GM21390 (cell line): Measurements from ENCODE around the gene TMEM117.

Source experiments
- ATAC-seq: cut with Tn5 transposase; IDR thresholded peaks from one replicate; pipeline ENCODE4 v1.9.1; 2021; ENCODE audit not compliant: unreplicated experiment

Gene TMEM117

DNA sequence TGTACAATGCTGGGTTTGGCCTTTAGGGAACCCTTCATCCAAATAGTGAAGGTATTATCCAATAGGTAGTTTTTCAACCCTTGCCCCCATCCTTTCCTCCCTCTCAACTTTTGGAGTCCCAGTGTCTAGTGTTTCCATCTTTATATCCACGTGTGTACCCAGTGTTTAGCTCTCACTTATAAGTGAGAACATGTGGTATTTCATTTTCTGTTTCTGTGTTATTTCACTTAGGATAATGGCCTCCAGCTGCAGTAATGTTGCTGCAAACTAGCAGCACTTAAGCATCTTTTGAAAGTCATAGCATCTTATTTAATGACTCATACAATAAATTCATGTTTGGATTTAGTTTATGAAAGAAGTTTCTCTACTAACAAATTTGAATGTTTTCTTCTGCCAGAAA is 597.8 kb downstream of the TMEM117 start:
- ATAC-seq = peak; percentile 42

DNA sequence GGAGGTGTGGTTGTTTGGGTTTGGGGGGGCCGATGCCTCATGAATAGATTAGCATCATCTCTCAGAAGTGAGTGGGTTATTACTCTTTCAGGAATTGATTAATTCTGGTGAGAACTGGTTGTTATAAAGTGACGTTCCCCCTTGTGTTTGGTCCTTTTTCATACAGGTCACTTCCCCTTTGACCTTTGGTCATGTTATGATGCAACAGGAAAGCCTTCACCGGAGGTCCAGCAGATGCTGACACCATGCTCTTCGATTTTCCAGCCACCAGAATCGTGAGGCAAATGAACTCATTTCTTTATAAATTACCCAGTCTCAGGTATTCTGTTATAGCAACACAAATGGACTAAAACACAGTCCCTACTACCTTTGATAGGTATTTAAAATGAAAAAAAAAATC is 600.9 kb downstream of the TMEM117 start:
- ATAC-seq = no peak
